GM13977 (cell line): ENCODE data around the gene SLC41A2.

ENCODE experiments used
- DNase-seq: peaks from one replicate; pipeline ENCODE4 v3.0.0; 2012; ENCODE audit warnings: low spot score
- in situ Hi-C: fragments of 300-500 bp; cut with MboI; formaldehyde crosslinking; loops from one replicate; pipeline ENCODE4 v1.12.0; 2022; ENCODE audit warnings: low sequenced_read_pairs, low pct_unique_long_range_greater_than_20kb, mixed read lengths, inconsistent platforms; ENCODE audit not compliant: unreplicated experiment
- TF ChIP-seq, protein P1 (sequence below): IDR thresholded peaks from 2 replicates; pipeline ENCODE4 v1.5.1; 2012; ENCODE audit warnings: mild to moderate bottlenecking, control low read depth; ENCODE audit not compliant: insufficient read depth; ENCODE audit errors: extremely low read depth, missing control alignments

Gene SLC41A2

DNA sequence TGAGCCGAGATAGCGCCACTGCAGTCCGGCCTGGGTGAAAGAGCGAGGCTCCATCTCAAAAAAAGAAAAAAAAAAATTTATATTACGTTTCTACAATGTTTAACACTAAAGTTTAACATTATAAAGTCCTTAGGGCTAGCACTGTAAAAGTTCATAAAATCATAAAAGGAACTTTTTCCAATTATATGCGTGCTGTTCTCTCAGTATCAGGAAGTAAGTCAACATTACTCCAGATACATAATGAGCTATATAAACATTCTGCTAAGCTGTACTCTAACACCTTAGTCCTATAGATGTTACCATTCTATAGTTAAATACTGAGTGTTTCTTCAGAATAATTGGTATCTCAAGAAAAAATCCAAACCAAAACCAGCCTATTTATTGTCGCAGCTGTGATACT, 32.6 kb downstream of the SLC41A2 start:
- no peak for DNase-seq
- TF ChIP-seq, protein P1, sequence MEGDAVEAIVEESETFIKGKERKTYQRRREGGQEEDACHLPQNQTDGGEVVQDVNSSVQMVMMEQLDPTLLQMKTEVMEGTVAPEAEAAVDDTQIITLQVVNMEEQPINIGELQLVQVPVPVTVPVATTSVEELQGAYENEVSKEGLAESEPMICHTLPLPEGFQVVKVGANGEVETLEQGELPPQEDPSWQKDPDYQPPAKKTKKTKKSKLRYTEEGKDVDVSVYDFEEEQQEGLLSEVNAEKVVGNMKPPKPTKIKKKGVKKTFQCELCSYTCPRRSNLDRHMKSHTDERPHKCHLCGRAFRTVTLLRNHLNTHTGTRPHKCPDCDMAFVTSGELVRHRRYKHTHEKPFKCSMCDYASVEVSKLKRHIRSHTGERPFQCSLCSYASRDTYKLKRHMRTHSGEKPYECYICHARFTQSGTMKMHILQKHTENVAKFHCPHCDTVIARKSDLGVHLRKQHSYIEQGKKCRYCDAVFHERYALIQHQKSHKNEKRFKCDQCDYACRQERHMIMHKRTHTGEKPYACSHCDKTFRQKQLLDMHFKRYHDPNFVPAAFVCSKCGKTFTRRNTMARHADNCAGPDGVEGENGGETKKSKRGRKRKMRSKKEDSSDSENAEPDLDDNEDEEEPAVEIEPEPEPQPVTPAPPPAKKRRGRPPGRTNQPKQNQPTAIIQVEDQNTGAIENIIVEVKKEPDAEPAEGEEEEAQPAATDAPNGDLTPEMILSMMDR: no peak
- in situ Hi-C loops: no loop called here

DNA sequence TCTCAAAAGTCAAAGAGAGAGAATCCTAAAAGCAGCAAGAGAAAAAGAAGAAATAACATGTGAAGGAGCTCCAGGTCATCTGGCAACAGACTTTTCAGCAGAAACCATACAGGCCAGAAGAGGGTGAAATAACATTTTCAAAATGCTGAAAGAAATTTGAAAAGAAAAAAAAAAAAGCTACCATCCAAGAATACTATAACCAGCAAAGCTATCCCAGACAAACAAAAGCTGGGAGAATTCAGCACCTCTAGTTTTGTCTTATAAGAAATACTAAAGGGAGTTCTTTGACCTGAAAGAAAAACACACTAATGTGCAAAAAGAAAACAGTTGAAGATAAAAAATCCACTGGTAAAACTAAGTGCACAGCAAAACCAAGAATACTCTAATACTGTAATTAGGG, 36.8 kb downstream of the SLC41A2 start:
- DNase-seq: no peak
- in situ Hi-C loops: no loop called here
- TF ChIP-seq, protein P1: no peak

DNA sequence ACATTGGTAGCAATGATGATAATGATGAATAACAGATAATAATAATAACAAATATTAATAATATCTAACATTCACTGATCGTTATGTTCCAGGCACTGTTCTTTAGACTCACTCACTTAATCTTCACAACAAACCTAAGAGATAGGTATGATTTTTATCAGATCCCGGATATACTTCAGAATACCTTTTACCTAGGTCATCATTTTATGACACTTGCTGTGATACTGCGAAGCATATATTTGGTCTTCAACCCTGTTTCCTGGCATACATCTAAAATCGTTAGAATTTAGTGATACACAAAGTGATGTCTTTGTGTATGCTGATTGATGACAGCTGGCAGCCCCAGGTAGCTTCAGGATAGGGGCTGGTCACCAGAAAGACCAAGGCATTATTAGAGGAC, 46.1 kb downstream of the SLC41A2 start:
- TF ChIP-seq, protein P1: no peak
- in situ Hi-C loops: no loop called here
- DNase-seq: no peak

DNA sequence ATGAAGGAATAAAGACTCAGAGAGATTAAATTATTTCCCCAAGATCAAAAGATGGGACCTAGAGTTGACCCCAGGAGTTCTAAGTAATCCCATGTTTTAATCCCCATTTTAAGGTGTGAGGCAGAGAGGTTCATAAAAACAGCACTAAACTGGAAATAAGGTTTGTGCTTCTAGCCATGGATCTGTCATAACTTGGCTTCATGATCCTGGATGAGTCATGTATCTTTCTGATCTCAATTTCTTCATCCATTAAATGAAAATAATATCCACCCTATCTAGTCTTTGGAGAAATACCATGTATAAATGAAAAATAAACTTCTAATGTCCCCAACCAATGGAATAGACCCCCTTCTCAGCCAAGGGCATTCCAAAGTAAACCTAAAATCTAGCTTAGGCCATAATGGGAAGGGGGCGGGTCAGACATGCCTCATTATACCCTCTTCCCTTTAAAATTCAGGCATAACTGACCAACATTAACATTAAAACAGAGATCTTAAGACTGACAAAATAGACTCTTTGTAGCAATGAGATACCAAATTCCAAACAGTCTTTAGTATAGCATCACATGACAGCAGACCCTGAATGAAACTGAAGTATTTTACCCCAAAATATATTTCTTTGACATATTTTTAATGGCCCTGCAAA, 47.8 kb downstream of the SLC41A2 start:
- TF ChIP-seq, protein P1: no peak
- no peak for DNase-seq
- in situ Hi-C loops: no loop called here

DNA sequence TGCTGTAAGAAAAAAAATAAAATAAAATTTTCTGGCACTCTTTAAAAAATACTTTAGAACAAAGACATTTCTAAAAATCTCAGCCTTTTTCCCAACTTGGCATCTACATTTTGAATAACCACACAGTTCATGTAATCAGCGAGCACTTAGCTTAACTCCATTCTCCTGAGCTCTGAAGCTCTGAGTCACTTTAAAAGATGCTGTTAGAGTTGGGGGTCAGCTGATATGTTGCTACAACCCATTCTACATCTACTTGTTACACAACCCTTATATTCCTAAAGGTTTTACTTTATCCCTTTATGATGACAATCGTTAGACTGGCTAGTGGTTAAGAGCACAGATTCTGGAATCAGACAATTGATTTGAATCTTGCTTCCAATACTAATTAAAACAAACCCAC, 48.3 kb downstream of the SLC41A2 start:
- in situ Hi-C loops: no loop called here
- TF ChIP-seq, protein P1: no peak
- DNase-seq: no peak
